Head of caudate nucleus (tissue), 42 donors: Measurements from ENCODE around the gene CSNK2B.

Experiments used
- DNase-seq, 42 donors: peaks; one replicate each; pipeline versions ENCODE4 v3.0.0 to v3.0.0-alpha.2; 2020 to 2021; ENCODE audit warnings: mixed read lengths in 7 of 42
- intact Hi-C: fragments of 100-400 bp; cut with DNase I; formaldehyde crosslinking; loops from one replicate; pipeline ENCODE4 v1.15.0; 2022

CSNK2B gene

DNA sequence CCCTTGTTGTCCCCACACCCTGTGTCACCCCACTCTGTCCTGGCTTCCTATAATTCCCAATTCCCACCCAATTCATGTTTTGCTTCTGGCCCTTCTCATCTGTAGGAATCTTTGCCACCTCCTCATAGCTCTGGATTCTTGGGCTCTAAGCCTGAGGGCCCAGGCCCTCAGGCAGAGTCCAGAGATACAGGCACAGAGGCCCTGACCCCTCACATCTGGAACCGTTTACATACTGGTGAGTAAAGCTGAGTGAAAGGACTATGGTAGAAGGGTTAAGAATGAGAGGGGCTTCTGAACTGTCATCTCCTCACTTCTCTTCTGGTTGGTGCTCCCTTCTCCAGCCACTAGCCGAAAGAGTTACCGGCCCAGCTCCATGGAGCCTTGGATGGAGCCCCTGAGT, 31.7 kb upstream of the CSNK2B start:
- DNase-seq, result no peak
- intact Hi-C loops, result no loop called here

DNA sequence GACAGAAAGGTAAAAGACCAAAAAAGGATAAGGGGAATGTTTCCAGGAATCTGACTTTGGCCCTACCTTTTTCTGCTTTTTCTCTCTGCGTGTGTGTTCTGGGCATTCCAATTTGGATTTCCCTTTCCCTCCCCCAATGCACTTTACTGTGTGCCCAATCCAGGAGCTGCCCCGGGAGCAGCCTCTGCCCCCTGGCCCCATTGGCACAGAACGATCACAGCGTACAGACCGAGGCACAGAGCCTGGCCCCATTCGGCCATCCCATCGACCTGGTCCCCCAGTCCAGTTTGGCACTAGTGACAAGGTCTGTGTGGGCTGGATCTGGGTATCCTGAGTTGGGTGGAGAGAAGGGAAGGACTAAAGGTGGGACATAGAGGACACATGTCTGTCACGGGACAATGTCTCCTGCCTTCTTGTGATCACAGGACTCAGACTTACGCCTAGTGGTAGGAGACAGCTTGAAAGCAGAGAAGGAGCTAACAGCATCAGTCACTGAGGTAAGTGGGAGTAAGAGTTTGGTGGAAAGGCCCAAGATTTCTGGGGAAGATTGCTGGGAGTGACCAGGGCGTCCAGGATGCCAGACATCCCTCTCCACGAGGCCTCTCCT, 30.8 kb upstream of the CSNK2B start:
- intact Hi-C loops, result no loop called here
- no peak for DNase-seq

DNA sequence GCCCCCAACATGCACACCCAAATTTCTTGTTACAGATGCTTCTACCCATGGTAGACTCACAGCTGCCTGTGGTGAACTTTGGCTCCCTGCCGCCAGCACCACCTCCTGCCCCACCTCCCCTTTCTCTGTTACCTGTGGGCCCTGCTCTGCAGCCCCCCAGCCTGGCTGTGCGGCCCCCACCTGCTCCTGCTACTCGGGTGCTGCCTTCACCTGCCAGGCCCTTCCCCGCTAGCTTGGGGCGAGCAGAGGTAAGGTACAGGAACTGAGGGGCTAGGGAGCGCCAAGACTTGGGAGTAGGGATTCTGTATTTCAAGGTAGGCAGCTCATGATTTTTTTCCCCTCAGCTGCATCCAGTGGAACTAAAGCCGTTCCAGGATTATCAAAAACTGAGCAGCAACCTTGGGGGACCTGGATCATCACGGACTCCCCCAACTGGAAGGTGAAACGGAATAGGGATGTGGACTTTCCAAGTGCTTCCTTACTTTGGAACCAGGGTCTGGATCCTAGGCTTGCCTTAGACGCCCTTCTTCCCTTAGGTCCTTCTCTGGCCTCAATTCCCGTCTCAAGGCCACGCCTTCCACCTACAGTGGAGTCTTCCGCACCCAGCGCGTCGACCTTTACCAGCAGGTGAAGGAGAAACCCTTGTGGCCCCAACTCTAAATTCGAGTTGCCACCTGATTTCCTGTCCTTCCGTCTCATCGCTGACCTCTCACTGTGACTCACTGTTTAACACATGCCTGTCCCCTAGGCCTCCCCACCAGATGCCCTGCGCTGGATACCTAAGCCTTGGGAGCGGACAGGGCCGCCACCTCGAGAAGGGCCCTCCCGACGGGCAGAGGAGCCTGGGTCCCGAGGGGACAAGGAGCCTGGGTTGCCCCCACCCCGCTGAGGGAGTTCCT, 28.9 kb upstream of the CSNK2B start:
- intact Hi-C loops, result no loop called here

DNA sequence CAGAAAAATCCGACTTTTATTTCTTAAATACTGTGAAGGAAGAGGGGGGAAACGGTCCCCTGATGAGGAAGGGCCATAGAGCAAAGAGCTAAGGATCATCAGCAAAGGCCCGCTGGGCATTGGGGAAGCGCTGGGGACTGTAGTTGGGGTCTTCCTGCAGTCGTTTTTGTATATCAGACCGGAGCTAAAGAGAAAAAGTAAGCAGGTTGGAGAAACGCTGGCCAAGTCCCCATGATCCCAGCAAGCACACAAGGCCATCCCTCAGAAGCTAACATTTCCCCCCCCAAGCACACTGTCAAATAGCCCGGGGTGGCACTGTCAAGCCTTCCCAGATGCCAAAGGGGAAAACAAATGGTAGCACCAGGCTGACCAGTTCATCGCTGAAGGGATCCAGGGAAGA, 26.8 kb upstream of the CSNK2B start:
- intact Hi-C loops, result no loop called here
- DNase-seq, result no peak

More for the DNA sequence above, 28.9 kb upstream of the CSNK2B start:
- no peak for DNase-seq

DNA sequence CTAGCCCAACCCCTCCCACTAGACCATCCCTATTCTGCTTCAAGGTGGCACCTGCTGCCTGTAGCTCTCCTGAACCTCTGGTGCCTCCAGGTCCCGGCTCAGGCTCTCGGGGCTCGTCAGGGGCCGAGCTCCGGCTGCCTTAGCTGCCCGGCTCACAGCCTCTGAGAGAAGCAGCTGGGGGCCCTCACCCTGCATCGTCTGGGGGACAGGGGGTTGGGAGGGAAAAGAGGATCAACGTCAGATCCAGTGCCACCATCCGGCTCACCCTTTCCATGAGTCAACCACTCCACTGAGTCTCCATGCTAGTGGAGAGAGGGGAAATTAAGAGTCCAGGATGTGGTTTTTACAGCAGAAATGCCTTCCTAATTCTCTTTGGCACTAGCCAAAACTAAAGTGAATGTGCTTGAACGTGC, 26.4 kb upstream of the CSNK2B start:
- intact Hi-C loops, result no loop called here
- DNase-seq, result no peak

DNA sequence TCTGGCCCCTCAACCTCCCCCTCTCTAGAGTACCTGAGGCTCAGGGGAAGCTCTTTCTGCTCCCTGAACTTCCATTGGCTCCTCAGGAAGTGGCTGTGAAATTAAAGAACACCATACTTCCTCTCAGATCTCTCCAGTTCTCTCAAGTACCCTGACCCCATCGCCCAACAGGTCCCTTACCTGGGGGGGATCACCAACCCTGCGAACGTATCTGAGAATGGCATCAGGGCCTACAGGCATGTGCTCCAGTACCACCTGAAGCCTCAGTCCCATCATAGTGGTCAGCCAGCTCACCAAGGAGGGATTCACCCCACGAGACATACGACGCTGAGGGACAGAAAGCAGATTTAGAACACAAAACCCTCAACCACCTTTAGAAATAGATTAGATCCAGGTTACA, 25.3 kb upstream of the CSNK2B start:
- intact Hi-C loops, result no loop called here
- DNase-seq, result no peak

DNA sequence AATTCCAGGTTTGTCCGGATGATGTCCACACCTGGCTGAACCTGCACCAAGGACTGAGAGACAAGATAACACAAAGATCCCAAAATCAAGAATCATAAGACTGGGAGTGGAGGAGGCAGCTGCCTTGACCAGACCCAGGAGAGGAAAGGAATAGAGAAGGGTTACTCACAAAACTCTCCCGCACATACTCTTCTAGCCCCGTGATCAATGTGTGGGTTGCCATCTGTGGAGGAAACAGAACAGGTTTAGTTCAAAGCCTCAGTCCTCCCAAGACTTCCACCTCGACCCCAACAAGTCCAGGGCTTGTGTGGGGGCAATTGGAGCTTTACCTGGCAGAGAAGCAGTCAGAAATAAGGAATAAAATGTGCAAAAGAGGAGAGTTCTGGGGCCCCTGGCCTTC, 24.5 kb upstream of the CSNK2B start:
- DNase-seq, result peak in 7 of 42 donors; percentile 26 to 68 (median 47)
- intact Hi-C loops, result no loop called here

DNA sequence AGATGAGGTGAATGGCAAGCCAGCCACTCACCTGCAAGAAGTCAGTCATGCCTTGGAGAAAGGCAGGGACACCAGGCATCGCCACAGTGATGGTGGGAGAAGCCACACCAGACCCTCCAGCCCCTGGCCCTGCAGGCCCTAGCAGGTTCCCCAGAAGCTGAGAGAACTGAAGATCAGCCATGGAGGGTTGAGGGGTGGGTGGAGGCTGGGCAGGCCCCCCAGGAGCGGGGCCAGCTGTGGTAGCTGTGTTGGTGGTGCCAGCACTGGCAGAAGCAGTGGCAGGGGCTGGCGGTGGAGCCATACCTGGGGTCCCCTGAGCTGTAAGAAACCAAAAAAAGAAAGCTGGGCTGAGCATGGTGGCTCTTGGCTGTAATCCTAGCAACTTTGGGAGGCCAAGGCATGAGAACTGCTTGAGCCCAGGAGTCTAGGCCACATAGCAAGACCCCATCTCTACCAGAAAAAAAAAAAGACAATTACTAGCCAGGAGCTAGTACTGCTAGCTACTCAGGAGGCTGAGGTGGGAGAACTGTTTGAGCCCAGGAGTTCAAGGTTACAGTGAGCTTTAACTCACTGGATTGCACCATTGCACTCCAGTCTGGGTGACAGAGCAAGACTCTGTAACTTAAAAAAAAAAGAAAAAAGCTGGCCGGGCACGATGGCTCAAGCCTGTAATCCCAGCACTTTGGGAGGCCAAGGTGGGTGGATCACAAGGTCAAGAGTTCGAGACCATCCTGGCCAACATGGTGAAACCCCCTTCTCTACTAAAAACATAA, 22.9 kb upstream of the CSNK2B start:
- no peak for DNase-seq
- intact Hi-C loops, result no loop called here

DNA sequence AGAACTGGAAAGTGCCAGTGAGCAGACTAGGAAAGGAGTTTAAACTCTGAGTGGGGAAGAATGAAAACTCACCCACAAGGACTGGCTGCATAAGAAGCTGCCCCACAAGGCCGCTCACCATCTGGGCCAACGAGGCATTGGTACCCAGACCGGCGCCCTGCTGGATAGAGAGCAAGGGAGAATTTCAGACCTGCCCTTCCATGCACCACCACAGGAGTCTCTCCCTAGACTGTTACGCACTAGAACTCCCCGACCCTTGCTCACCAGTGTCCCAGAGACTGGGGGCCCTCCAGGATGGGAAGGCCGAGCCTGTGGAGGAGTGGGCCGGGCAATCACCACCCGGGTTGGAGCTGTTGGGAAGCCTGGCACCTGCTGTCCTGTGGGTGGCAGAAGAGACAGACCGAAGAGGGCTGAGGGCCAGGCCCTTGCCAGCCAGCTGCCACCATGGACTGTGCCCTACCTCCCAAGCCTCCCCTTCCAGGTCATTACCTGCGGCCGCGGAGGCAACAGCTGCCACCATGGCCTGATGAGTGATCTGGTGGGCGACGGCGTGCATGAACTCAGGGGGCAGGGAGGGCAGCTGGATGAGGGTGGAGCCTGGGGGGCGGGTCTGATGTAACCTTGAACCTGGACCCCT, 21.9 kb upstream of the CSNK2B start:
- intact Hi-C loops, result no loop called here

DNA sequence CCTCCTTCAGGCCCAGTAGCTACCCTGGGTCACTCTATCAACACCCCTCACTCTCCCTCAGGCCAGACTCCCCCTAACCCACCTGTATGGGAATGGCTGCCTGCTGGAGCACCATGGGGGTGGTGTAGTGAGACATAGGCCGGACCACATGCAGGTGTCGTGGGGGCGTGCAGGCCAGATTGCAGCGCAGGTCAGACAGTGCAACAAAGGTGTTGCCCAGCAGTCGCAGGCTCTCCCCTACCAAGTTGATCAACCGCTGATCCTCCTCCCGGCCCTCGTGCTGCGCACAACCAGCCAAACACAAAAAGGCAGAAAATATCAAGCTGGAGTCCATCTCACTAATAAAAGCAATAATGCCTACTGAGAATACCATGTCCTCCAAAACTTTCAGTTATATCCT, 20.6 kb upstream of the CSNK2B start:
- no peak for DNase-seq
- intact Hi-C loops, result no loop called here

More for the DNA sequence above, 21.9 kb upstream of the CSNK2B start:
- DNase-seq, result no peak

DNA sequence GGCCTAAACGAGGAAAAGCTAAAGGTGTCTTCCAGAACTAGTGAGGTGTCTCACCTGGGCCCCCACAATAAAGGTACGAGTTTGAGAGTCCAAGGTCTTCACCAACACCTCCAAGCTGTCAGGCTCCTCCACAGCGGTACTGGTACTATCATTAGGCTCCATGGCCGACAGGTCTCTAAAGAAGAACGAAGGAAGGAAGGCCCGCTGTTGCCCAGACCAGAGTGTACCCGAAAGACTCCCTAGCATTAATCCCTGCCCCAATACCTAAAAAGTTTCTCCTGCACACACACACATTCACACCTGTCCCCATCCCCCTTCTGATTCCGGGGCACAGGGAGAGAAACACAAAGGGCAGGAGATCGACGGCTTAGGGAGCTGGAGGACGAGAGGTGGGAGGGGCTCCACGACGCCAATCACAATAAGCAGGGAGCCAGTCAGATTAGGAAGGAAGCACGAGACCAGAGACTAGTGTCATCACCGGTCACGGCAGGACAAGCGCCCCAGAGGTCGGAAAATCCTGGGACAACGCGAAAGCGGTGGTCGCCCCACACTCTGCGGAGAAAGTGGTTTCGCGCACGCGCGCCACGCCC, 14.2 kb upstream of the CSNK2B start:
- peak in 1 of 42 donors; percentile 67 for DNase-seq
- intact Hi-C loops, result loop anchor here (1.0 kb wide), 2 partner anchors 9 to 14 kb away; partner anchors contain the start of gene C6orf47

DNA sequence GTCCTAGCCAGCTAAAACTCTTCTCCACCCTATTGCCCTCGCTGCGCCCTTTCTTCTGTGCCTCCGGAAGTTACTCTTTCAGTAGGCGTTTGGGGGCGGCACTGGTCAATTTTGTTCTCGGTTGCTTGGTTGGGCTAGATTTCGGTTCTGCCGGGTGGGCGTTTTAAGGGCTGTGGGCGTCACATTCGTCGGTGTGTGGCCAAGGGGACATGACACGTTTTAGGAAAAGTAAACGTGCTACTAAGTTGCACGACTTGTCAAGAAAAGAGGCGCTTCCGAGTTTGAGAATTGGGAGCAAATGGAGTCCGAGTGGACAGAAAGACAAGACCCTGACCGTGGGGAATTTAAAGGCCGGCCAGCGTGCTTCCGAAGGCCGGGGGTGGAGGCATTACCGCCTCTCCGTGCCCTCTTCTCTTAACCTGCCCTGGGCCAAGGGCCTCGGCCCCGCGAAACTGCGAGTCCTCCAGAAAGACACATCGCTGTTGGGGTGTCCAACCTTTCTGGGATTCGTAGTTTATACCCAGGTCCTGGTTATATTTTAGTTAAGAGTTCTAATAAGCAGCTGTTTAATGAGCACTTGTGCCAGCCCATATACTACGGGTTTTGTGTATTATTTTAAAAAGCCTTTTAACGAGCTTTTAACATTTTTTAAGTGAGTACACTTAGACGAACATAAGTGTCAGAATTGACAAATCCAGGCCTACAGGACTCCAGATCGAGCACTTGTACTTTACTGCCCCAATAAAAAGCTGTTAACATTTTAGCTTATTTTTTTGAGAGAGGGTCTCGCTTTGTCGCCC, 12.8 kb upstream of the CSNK2B start:
- peak in 41 of 42 donors; percentile 71 to 94 (median 87) for DNase-seq
- intact Hi-C loops, result loop anchor here (1.0 kb wide), 2 partner anchors 7 to 12 kb away; partner anchors contain the start of gene C6orf47

DNA sequence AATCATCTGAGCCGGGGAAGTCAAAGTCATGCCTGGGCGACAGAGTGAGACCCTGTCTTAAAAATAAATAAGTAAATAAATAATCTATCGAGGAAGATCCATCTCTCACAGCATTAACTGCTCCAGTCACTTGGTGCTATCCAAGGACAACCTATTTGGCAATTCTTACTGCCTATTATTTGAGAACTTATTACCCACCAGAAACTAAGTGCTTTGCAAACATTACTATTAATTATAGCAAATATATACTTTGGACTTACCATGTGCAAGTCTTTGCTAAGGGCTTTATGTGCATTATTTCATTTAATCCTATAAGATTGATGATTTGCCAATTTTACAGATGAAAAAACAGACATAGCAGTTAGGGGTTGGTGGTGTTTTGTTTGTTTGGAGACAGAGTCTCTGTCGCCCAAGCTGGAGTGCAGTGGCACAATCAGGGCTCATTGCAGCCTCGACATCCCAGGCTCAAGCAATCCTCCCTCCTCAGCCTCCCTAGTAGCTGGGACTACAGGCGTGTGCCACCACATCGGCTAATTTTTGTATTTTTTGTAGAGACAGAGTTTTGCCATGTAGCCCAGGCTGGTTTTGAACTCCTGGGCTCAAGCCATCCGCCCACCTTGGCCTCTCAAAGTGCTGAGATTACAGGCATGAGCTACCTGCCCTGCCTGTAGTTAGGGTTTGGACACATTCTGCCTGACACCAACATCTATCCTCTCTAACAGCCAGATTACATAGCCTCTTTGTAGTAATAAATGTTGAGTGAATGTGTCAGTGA, 11.1 kb upstream of the CSNK2B start:
- no peak for DNase-seq
- intact Hi-C loops, result no loop called here

DNA sequence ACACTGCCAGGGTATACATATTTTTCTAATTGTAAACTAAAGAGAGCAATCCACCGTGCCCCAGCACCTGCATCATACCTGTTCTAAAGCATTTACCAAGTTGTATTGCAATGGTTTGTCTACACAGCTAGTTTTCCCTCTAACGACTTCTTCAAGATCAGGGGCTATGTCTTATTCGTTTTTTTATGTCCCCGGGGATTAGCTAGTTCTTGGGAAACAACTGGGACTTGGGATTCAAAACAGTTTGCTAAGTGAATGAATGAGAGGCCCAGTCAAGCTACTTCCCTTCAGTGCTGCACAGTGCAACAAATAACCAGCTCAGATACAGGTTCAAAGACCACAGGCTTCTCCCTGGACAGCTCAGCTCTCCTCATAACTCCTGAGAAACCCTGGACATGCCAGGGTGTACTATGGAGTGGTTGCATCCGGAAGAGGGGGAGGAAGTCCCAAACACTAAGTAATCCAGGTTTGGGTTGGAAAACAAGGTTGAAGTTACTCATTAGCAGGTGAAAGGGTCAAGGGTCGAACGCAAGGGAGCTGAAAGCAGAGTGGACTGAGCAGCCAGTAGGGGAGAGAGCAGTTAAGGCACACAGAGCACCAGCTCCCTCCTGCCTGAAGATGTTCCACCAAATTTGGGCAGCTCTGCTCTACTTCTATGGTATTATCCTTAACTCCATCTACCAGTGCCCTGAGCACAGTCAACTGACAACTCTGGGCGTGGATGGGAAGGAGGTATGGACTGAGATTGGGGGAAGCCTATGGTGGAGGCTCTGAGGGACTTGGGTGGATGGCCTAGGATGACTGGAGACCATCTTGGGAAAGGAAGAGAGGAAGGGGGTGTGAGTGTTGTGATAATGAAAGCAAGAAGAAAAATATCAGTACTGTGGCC, 10.3 kb upstream of the CSNK2B start, which contains the start of gene APOM:
Gene APOM, plus strand, starts transcription at position 546 of the 889 bp plus-strand sequence. Its CDS starts 73 bp downstream, at position 619.
- DNase-seq, result no peak
- intact Hi-C loops, result no loop called here

DNA sequence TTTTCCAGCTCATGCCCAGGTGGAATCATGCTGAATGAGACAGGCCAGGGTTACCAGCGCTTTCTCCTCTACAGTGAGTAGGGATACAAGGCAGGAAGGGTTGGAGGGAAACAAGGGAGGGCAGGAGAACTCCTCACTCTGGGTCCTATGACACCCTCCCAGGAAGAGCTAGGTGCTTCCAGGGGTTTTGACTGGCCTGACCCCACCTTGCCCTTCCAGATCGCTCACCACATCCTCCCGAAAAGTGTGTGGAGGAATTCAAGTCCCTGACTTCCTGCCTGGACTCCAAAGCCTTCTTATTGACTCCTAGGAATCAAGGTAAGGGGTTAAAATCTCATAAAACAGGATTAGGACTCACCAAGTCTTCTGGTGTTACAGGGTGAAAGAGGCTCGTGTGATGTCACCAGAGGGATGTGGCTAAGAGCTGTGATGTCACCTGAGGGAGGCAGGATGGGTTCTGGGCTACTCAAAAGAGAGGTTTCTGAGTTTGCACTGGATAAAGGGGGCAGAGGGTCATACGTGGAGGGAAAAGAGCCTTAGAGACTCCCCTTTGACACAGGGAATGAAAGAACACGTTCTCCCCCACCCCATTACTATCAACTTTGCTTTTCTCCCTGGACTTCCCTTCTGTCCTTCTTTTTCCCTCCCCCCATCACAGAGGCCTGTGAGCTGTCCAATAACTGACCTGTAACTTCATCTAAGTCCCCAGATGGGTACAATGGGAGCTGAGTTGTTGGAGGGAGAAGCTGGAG, 8.3 kb upstream of the CSNK2B start:
- no peak for DNase-seq
- intact Hi-C loops, result no loop called here
